H54 (cell line): ENCODE measurements around the gene HYAL3.

Source experiments
- DNase-seq: peaks from one replicate; pipeline ENCODE4 v3.0.0; 2011; ENCODE audit warnings: low spot score, mixed read lengths; ENCODE audit not compliant: insufficient read length
- FAIRE-seq: peaks from 3 replicates; lab custom pipeline; 2011; peaks lifted over from hg19 to GRCh38; lab: Jason Lieb, UNC
- POLR2A ChIP-seq: IDR thresholded peaks from 2 replicates; pipeline ENCODE4 v1.6.1; 2011; ENCODE audit warnings: low read depth, mild to moderate bottlenecking, low read length

Gene HYAL3

GRCh38 chr3:50261505-50261904, 37.7 kb downstream of the HYAL3 start:
- DNase-seq (no peak), FAIRE-seq (no peak)
- TF ChIP-seq POLR2A: no peak

GRCh38 chr3:50260942-50261441, 38.2 kb downstream of the HYAL3 start:
- TF ChIP-seq POLR2A: no peak
- FAIRE-seq (no peak), DNase-seq (no peak)

GRCh38 chr3:50260027-50260941, 38.9 kb downstream of the HYAL3 start:
- no peak for TF ChIP-seq POLR2A
- peak; percentile 82 for DNase-seq
- FAIRE-seq: no peak

- no peak for TF ChIP-seq POLR2A
- FAIRE-seq (no peak), DNase-seq (no peak)
These were observed 39.7 kb downstream of the HYAL3 start for GRCh38 chr3:50259432-50260026.

DNA sequence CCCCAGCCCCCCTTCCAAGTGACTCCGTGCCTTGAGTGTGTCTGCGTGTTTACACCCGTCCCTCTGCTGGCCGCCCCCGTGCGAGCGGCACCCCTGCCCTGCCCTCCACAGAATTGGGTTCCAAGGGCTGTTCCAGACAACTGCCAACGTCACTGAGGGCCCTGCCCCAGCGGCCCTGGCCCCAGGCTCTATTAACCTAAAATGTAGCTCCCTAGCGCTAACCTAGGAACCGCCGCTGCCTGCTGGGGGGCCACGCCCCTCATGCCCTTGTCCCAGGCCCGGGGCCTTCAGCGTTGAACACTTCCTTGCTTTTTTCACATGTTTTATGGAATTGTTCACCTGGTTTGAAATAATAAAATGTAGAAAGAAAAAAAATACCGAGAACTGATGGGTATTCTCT, 40.2 kb downstream of the HYAL3 start:
- TF ChIP-seq POLR2A: no peak
- FAIRE-seq (no peak), DNase-seq (no peak)

DNA sequence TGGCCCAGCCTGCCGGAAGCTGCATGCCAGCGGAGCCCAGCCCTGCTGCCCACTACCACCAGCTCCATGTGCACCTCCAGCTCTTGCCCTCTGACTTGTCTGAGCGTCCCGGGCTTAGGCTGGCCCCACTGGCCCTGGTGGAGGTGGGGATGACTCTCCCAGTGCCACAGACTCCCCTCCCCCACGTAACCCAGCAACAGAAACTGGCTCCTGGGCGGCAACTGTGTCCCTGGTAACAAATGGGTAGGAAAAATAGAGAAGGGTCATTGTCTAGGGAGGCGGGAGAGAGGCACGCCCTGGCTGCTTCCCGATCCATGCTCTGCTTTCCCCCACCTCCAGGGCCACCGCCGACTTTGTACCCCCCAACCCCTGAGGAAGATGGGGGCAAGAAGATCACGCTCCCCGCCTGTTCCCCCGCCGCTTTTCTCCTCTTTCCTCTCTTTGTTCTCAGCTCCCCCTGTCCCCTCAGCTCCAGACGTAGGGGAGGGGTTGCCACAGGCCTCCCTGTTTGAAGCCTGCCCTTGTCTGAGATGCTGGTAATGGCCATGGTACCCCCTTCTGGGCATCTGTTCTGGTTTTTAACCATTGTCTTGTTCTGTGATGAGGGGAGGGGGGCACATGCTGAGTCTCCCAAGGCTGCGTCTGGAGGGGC, 41.0 kb downstream of the HYAL3 start:
- TF ChIP-seq POLR2A: no peak
- no peak for FAIRE-seq

DNA sequence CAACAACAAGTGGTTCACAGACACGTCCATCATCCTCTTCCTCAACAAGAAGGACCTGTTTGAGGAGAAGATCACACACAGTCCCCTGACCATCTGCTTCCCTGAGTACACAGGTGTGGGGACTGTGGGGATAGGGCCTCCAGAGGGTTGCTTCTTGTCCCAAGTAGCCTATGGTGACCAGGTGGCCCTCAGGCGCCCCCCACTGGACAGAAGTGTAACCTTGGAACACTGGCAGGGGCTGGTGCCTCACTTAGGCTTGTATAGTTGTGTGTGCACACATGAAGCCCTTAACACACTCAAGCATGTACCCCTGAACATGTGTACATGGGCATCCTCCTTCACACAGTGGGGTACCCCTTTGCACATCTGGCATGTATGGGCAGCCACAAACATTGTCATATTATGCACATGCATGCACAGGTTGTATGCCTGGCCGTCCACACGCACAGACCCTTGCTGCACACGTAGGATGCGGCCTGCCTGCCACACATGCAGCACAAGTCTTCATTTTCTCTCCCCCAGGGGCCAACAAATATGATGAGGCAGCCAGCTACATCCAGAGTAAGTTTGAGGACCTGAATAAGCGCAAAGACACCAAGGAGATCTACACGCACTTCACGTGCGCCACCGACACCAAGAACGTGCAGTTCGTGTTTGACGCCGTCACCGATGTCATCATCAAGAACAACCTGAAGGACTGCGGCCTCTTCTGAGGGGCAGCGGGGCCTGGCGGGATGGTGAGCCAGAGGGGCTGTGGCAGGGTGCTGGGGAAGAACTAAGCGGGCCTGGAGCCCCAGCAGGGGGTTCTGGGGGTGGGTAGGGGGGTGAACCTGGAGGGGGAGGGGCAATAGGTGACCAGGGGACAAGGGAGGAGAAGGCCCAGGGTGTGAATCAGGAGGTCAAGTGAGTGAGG, 42.0 kb downstream of the HYAL3 start:
- TF ChIP-seq POLR2A: 0 out of 2 replicates have a peak, but pooled peaks have one; percentile 5
- DNase-seq (no peak), FAIRE-seq (no peak)

More for the DNA sequence above, 41.0 kb downstream of the HYAL3 start:
- no peak for DNase-seq

- FAIRE-seq (no peak), DNase-seq (no peak)
- no peak for TF ChIP-seq POLR2A
These were observed 44.0 kb downstream of the HYAL3 start for GRCh38 chr3:50255251-50255615.

DNA sequence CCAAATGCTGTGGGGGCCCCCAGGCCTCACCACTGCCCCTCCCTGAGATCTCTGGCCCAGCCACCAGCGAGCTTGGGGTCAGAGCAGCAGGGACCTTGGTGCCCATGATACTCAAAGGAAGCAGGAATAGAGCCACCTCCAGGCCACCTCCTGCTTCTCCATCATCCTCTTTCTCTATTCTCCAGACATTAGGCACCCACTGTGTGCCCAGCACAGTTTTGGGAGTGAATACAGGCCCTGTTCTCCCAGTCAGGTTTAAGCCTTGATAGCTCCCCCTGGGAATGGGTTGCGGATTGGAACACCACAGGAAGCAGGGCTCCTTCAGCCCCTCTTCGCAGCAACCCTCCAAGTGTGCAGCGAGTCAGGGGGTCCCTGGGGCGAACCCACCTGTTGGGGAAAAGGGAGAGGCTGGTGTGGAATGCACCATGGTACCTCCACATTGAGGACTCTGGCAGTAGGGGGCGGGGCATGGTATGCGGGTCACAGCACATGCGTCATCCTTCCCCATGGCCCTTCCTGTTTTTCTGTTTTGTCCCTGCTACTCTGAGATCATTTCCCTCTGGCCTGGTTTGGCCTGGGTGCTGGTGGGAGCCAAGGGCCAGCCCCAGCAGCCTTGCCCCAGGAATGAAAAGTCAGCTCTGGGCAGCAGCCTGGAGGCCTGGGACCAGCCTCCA, 44.5 kb downstream of the HYAL3 start:
- DNase-seq (peak; percentile 61), FAIRE-seq (no peak)
- TF ChIP-seq POLR2A: no peak

- FAIRE-seq (peak; percentile 57), DNase-seq (peak; percentile 85)
- TF ChIP-seq POLR2A: no peak
These were observed 48.0 kb downstream of the HYAL3 start for GRCh38 chr3:50251220-50251619.

DNA sequence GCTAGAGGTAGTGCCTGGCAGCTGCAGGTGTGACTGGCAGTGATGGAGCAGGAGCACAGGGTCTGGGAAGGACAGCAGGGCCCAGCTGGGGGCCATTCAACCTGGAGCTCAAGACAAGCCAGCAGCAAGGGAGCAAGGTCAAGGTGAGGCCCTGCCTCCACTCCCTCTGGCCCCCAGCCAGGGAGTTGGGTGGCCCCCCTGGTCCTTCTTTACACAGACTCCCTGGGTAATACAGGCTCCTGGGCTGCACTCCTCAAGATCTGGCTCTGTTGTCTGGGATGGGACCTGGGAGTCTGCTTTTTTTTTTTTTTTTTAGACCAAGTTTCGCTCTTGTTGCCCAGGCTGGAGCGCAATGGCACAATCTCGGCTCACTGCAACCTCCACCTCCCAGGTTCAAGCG, 48.7 kb downstream of the HYAL3 start:
- DNase-seq: no peak
- FAIRE-seq: no peak
- no peak for TF ChIP-seq POLR2A

DNA sequence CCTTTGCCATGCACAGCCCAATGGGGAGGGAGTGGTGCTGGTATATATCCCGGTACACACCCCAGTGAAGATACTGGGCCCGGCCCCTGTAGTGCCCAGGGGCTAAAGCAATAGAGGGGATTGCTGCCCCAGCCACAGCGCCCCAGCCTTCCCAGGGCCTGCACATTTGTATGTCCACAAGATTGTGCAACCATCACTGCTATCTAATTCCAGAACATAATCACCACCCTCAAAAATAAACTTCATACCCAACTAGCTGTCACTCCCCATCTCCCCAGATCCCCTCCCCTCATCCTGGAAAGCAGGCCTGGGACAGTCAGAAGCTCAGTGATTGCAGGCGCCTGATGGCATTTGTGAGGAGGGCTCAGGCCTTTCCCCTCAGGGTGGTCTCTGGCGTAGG, 49.7 kb downstream of the HYAL3 start:
- TF ChIP-seq POLR2A: no peak
- FAIRE-seq (no peak), DNase-seq (no peak)
